HEK293T (cell line): ENCODE measurements around the gene OPA1.
A peak's percentile ranks its signal among the peaks of the same experiment; 100 is the strongest.
"Not testable (repeated sequence)": the region's sequence is repeated elsewhere in the genome, so short reads cannot be mapped to it uniquely, and the experiment has no call there.

Source experiments
- CTCF ChIA-PET: fragments of 350-600 bp; formaldehyde crosslinking; extraction: SDS; loops from one replicate; lab custom pipeline; 2021; ENCODE audit warnings: antibody characterized with exemption, inconsistent platforms; lab: Yijun Ruan, JAX
- POLR2A ChIA-PET: fragments of 350-600 bp; formaldehyde crosslinking; extraction: SDS; loops from one replicate; lab custom pipeline; 2020; ENCODE audit warnings: antibody characterized with exemption, inconsistent platforms; lab: Yijun Ruan, JAX
- DNase-seq: peaks from one replicate; pipeline ENCODE4 v3.0.0; 2012; ENCODE audit warnings: mixed read lengths; ENCODE audit errors: extremely low spot score
- ARNT ChIP-seq: fragments of 450-650 bp; IDR thresholded peaks from 2 replicates; pipeline ENCODE4 v1.6.1; 2017; ENCODE audit warnings: mild to moderate bottlenecking
- BHLHE40 ChIP-seq: fragments of 450-650 bp; IDR thresholded peaks from 2 replicates; pipeline ENCODE4 v1.6.1; 2016; ENCODE audit warnings: mild to moderate bottlenecking, moderate library complexity, borderline replicate concordance
- CTBP1 ChIP-seq: fragments of 450-650 bp; IDR thresholded peaks from 2 replicates; pipeline ENCODE4 v1.6.1; 2016; ENCODE audit warnings: borderline replicate concordance
- ELF4 ChIP-seq: fragments of 450-650 bp; IDR thresholded peaks from 2 replicates; pipeline ENCODE4 v1.6.1; 2017; ENCODE audit warnings: antibody characterized with exemption
- FOXA1 ChIP-seq: fragments of 450-650 bp; IDR thresholded peaks from 2 replicates; pipeline ENCODE4 v1.6.1; 2016; ENCODE audit warnings: mild to moderate bottlenecking
- FOXK2 ChIP-seq: fragments of 450-650 bp; IDR thresholded peaks from 2 replicates; pipeline ENCODE4 v1.6.1; 2016; ENCODE audit warnings: mild to moderate bottlenecking
- FOXM1 ChIP-seq: fragments of 450-650 bp; IDR thresholded peaks from 2 replicates; pipeline ENCODE4 v1.6.1; 2017; ENCODE audit warnings: mild to moderate bottlenecking, borderline replicate concordance
- HDGF ChIP-seq: fragments of 450-650 bp; IDR thresholded peaks from 2 replicates; pipeline ENCODE4 v1.6.1; 2017; ENCODE audit warnings: antibody characterized with exemption, borderline replicate concordance
- L3MBTL2 ChIP-seq: fragments of 450-650 bp; conservative IDR thresholded peaks from 2 replicates; pipeline ENCODE4 v1.6.1; 2016; ENCODE audit warnings: mild to moderate bottlenecking
- LEF1 ChIP-seq: fragments of 450-650 bp; IDR thresholded peaks from 2 replicates; pipeline ENCODE4 v1.6.1; 2017; ENCODE audit warnings: mild to moderate bottlenecking, borderline replicate concordance
- NFRKB ChIP-seq: fragments of 450-650 bp; IDR thresholded peaks from 2 replicates; pipeline ENCODE4 v1.6.1; 2016; ENCODE audit warnings: mild to moderate bottlenecking, moderate library complexity
- PKNOX1 ChIP-seq: fragments of 450-650 bp; IDR thresholded peaks from 2 replicates; pipeline ENCODE4 v1.6.1; 2016
- SP1 ChIP-seq: fragments of 450-650 bp; IDR thresholded peaks from 2 replicates; pipeline ENCODE4 v1.6.1; 2017
- SUZ12 ChIP-seq: fragments of 450-650 bp; IDR thresholded peaks from 2 replicates; pipeline ENCODE4 v1.6.1; 2016; ENCODE audit warnings: mild to moderate bottlenecking
- TARDBP ChIP-seq: fragments of 450-650 bp; IDR thresholded peaks from 2 replicates; pipeline ENCODE4 v1.6.1; 2016
- ZNF384 ChIP-seq: fragments of 450-650 bp; IDR thresholded peaks from 2 replicates; pipeline ENCODE4 v1.6.1; 2016

OPA1 gene

GRCh38 chr3:193593668-193594030, 641 bp downstream of the OPA1 start:
- TF ChIP-seq FOXA1 (no peak), TARDBP (no peak), PKNOX1 (no peak), CTBP1 (no peak), ZNF384 (no peak)
- DNase-seq = peak; percentile 16
- CTCF ChIA-PET = interaction anchor here (0.5 kb wide), 1 partner anchor 308 kb away, joined by 3 read pairs; no protein-coding TSS in a partner anchor
- POLR2A ChIA-PET = no interaction called here

GRCh38 chr3:193594946-193595689, 2.1 kb downstream of the OPA1 start:
- ChIA-PET POLR2A (no interaction called here), CTCF (no interaction called here)
- no peak for DNase-seq
- TF ChIP-seq FOXA1 = no peak
- TF ChIP-seq SP1 = no peak
- no peak for TF ChIP-seq TARDBP
- no peak for TF ChIP-seq SUZ12
- no peak for TF ChIP-seq L3MBTL2
- TF ChIP-seq LEF1 = no peak

GRCh38 chr3:193595939-193596487, 3.0 kb downstream of the OPA1 start:
- CTCF ChIA-PET = no interaction called here
- TF ChIP-seq L3MBTL2 (no peak), TARDBP (no peak), ZNF384 (no peak), HDGF (no peak), PKNOX1 (no peak)
- DNase-seq = no peak
- POLR2A ChIA-PET = no interaction called here

GRCh38 chr3:193598202-193598601, 5.2 kb downstream of the OPA1 start:
- no peak for DNase-seq
- TF ChIP-seq ZNF384 (no peak), FOXA1 (no peak), FOXM1 (no peak), SP1 (no peak), ARNT (no peak), LEF1 (no peak), SUZ12 (no peak), CTBP1 (no peak)
- ChIA-PET CTCF (no interaction called here), POLR2A (no interaction called here)

GRCh38 chr3:193599393-193599792, 6.4 kb downstream of the OPA1 start:
- TF ChIP-seq FOXM1 (no peak), FOXA1 (no peak), ARNT (no peak), SP1 (no peak), CTBP1 (no peak), LEF1 (no peak), NFRKB (no peak), ZNF384 (no peak)
- CTCF ChIA-PET = no interaction called here
- DNase-seq = no peak
- POLR2A ChIA-PET = no interaction called here

- no peak for TF ChIP-seq LEF1
- TF ChIP-seq FOXK2 = no peak
- no peak for TF ChIP-seq TARDBP
- TF ChIP-seq FOXA1 = no peak
- no peak for TF ChIP-seq BHLHE40
- no peak for TF ChIP-seq CTBP1
- TF ChIP-seq SUZ12 = no peak
- TF ChIP-seq NFRKB = no peak
- no peak for TF ChIP-seq ARNT
- no peak for TF ChIP-seq L3MBTL2
- TF ChIP-seq PKNOX1 = no peak
- TF ChIP-seq ELF4 = no peak
- TF ChIP-seq HDGF = no peak
- TF ChIP-seq FOXM1 = no peak
- POLR2A ChIA-PET = no interaction called here
- DNase-seq = peak; percentile 36
- CTCF ChIA-PET = no interaction called here
Measured at GRCh38 chr3:193605876-193606275, 12.9 kb downstream of the OPA1 start.

GRCh38 chr3:193606892-193607291, 13.9 kb downstream of the OPA1 start:
- DNase-seq, POLR2A ChIA-PET, CTCF ChIA-PET: not testable (repeated sequence)

GRCh38 chr3:193610516-193610915, 17.5 kb downstream of the OPA1 start:
- DNase-seq, CTCF ChIA-PET, POLR2A ChIA-PET: not testable (repeated sequence)
